ENCODE results near the gene TBX10.
A peak's percentile ranks its signal among the peaks of the same experiment; 100 is the strongest.
"Not testable (repeated sequence)": the region's sequence is repeated elsewhere in the genome, so short reads cannot be mapped to it uniquely, and the experiment has no call there.

TBX10 gene

GRCh38 chr11:67596753-67597300 is 42.7 kb downstream of the TBX10 start:
- DNase-seq = no peak

DNA sequence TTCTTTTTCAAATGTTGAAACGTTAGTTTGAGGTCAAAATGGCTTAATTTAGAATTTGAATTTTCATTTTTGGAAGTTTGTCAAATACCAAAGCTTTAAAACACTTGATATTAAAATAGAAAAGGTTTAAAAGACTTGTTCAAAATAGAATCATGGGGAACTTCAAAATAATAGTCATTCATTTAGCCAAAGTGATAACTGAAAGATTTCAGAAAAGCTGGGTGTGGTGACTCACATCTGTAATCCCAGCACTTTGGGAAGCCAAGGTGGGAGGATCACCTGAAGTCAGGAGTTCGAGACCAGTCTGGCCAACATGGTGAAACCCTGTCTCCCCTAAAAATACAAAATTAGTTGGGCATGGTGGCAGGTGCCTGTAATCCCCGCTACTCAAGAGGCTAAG is 45.1 kb downstream of the TBX10 start:
- no peak for DNase-seq

DNA sequence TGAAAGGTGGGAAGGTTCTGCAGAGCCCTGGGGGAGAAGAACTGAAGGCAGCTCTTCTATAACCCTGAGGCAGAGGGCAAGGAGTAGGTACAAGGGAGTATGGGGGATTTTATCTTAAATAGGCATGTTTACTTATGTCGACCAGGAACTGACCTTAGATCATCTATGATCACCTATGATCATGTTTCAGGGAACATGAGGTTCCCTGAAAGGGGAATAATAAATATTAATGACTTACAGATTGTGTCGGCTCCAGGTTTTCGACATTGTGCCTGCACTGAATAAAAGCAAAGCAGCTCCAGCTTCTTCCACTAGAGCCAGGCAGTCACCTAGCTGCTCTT is 46.0 kb downstream of the TBX10 start:
- DNase-seq = no peak

- no peak for DNase-seq
Measured at GRCh38 chr11:67592880-67593564, 46.5 kb downstream of the TBX10 start.

- not testable (repeated sequence) for DNase-seq
Measured at GRCh38 chr11:67588899-67589415, 50.6 kb downstream of the TBX10 start.

GRCh38 chr11:67588136-67588503 is 51.4 kb downstream of the TBX10 start:
- DNase-seq = no peak

- DNase-seq = no peak
Measured at GRCh38 chr11:67586568-67587250, 52.9 kb downstream of the TBX10 start.

GRCh38 chr11:67585911-67586310 is 53.7 kb downstream of the TBX10 start:
- no peak for DNase-seq

DNA sequence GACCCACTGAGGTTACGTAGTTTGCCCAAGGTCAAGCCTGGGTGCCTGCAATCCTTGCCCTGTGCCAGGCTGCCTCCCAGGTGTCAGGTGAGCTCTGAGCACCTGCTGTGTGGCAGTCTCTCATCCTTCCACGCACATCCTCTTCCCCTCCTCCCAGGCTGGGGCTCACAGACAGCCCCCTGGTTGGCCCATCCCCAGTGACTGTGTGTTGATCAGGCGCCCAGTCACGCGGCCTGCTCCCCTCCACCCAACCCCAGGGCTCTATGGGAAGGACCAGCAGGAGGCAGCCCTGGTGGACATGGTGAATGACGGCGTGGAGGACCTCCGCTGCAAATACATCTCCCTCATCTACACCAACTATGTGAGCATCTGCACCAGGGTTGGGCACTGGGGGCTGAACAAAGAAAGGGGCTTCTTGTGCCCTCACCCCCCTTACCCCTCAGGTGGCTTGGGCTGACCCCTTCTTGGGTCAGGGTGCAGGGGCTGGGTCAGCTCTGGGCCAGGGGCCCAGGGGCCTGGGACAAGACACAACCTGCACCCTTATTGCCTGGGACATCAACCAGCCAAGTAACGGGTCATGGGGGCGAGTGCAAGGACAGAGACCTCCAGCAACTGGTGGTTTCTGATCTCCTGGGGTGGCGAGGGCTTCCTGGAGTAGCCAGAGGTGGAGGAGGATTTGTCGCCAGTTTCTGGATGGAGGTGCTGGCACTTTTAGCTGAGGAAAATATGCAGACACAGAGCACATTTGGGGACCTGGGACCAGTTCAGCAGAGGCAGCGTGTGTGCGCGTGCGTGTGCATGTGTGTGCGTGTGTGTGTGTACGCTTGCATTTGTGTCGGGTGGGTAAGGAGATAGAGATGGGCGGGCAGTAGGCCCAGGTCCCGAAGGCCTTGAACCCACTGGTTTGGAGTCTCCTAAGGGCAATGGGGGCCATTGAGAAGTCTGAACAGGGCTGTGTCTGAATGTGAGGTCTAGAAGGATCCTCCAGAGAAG is 54.4 kb downstream of the TBX10 start:
- no peak for DNase-seq

DNA sequence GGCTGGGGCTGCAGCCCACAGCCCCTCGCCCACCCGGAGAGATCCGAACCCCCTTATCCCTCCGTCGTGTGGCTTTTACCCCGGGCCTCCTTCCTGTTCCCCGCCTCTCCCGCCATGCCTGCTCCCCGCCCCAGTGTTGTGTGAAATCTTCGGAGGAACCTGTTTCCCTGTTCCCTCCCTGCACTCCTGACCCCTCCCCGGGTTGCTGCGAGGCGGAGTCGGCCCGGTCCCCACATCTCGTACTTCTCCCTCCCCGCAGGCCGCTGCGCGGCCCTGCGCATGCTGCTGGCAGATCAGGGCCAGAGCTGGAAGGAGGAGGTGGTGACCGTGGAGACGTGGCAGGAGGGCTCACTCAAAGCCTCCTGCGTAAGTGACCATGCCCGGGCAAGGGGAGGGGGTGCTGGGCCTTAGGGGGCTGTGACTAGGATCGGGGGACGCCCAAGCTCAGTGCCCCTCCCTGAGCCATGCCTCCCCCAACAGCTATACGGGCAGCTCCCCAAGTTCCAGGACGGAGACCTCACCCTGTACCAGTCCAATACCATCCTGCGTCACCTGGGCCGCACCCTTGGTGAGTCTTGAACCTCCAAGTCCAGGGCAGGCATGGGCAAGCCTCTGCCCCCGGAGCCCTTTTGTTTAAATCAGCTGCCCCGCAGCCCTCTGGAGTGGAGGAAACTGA is 55.2 kb downstream of the TBX10 start:
- peak; percentile 32 for DNase-seq

- DNase-seq = peak; percentile 86
Measured at GRCh38 chr11:67583247-67584204, 56.0 kb downstream of the TBX10 start, which contains the start of gene GSTP1. Gene GSTP1 (plus strand): TSS chr11:67583812. CDS start chr11:67583844, 32 bp downstream.

- DNase-seq = no peak
Measured at GRCh38 chr11:67582011-67582410, 57.6 kb downstream of the TBX10 start.

DNA sequence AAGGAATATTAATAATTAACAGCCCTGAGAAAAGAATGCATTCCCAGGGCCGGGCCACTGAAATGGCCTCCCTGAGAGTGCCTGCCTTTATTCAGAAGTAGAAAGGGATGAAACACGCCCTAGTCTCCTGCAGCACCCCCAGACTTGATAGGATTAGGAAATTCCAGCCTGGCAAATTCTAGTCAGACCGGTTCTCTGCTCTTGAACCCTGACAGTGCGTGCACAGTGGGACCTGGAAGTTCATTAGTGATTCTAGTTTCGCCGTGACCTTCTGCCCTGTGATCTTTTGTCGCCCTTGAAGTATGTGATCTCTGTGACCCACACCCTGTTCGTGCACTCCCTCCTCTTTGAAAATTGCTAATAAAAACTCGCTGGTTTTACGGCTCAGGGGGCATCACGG is 58.1 kb downstream of the TBX10 start:
- no peak for DNase-seq

Measured in stimulated activated CD4-positive, alpha-beta T cell treated with anti-CD3 and anti-CD28 coated beads, Interleukin-4, amount 100 ng/mL, for 1 hour (primary cell).